PC-3 (cell line): ENCODE measurements around the gene FBXO15. TPM values are rescaled to one million over a fixed set of nuclear protein-coding genes. Genes with fewer than 3 reads are reported as not detected.

Experiments used
- ATAC-seq: fragments of 200-7000 bp; cut with Tn5 transposase; 2 replicates; pipeline ENCODE4 v1.9.1; 2020; ENCODE audit warnings: mild to moderate bottlenecking, moderate library complexity
- BruUV-seq: library from RNA; stranded (reverse); fragments of 400-500 nt; replicated peaks from 2 replicates; lab custom pipeline; 2021; lab: Mats Ljungman, UMichigan
- CTCF ChIA-PET: fragments of 300-600 bp; sonication (Branson Sonifier 250); formaldehyde crosslinking; loops from one replicate; lab custom pipeline; 2022; ENCODE audit warnings: antibody characterized with exemption; lab: Charles Lee
- POLR2A ChIA-PET: fragments of 300-600 bp; sonication (Branson Sonifier 250); formaldehyde crosslinking; loops from one replicate; lab custom pipeline; 2022; ENCODE audit warnings: antibody characterized with exemption; ENCODE audit not compliant: unreplicated experiment; lab: Charles Lee
- DNase-seq: peaks from one replicate; pipeline ENCODE4 v3.0.0-alpha.2; 2015
- H2AFZ ChIP-seq: fragments of 300-600 bp; sonication (generic); 2 replicates; pipeline ENCODE4 v1.6.0; 2016; ENCODE audit warnings: antibody characterized with exemption, low read length
- H3F3A ChIP-seq: fragments of 300-600 bp; sonication (generic); one replicate; pipeline ENCODE4 v1.6.0; 2017; ENCODE audit warnings: antibody characterized with exemption, low read length, control low read depth, mild to moderate bottlenecking; ENCODE audit not compliant: unreplicated experiment
- H3K27ac ChIP-seq: fragments of 300-600 bp; sonication (generic); 2 replicates; pipeline ENCODE4 v1.5.1; 2016; ENCODE audit warnings: mild to moderate bottlenecking, low read length
- H3K27me3 ChIP-seq: fragments of 300-600 bp; sonication (generic); 2 replicates; pipeline ENCODE4 v1.6.1; 2016; ENCODE audit warnings: low read length, mixed read lengths
- H3K36me3 ChIP-seq: fragments of 300-600 bp; sonication (generic); 2 replicates; pipeline ENCODE4 v1.6.1; 2016; ENCODE audit warnings: low read depth, mixed run types, low read length, mixed read lengths
- H3K4me1 ChIP-seq: fragments of 300-600 bp; sonication (generic); 2 replicates; pipeline ENCODE4 v1.5.1; 2016; ENCODE audit warnings: low read length; ENCODE audit not compliant: insufficient read depth
- H3K4me2 ChIP-seq: fragments of 300-600 bp; sonication (generic); 2 replicates; pipeline ENCODE4 v1.6.0; 2016; ENCODE audit warnings: low read length
- H3K4me3 ChIP-seq: fragments of 300-600 bp; sonication (generic); 2 replicates; pipeline ENCODE4 v1.5.1; 2016; ENCODE audit warnings: mild to moderate bottlenecking, low read length, mixed read lengths
- H3K79me2 ChIP-seq: fragments of 300-600 bp; sonication (generic); 2 replicates; pipeline ENCODE4 v1.6.1; 2017; ENCODE audit warnings: low read length, mixed read lengths
- H3K9ac ChIP-seq: fragments of 300-600 bp; sonication (generic); 2 replicates; pipeline ENCODE4 v1.6.0; 2016; ENCODE audit warnings: mild to moderate bottlenecking, low read length
- H3K9me2 ChIP-seq: fragments of 300-600 bp; sonication (generic); replicated peaks from 2 replicates; pipeline ENCODE4 v1.6.1; 2016; ENCODE audit warnings: mixed run types, low read length, mixed read lengths
- H3K9me3 ChIP-seq: fragments of 300-600 bp; sonication (generic); 2 replicates; pipeline ENCODE4 v1.6.1; 2016; ENCODE audit warnings: low read length, mixed read lengths
- H4K20me1 ChIP-seq: fragments of 300-600 bp; sonication (generic); 2 replicates; pipeline ENCODE4 v1.6.1; 2016; ENCODE audit warnings: low read length, mixed read lengths
- EZH2 ChIP-seq: fragments of 300-600 bp; sonication (generic); IDR thresholded peaks from one replicate; pipeline ENCODE4 v1.6.1; 2017; ENCODE audit warnings: antibody characterized with exemption, mild to moderate bottlenecking, low read length; ENCODE audit not compliant: unreplicated experiment
- EZH2phosphoT487 ChIP-seq: fragments of 300-600 bp; sonication (generic); IDR thresholded peaks from 2 replicates; pipeline ENCODE4 v1.6.1; 2018; ENCODE audit warnings: mild to moderate bottlenecking, antibody characterized with exemption, low read length, borderline replicate concordance
- intact Hi-C: fragments of 100-400 bp; cut with micrococcal nuclease; formaldehyde crosslinking; loops from 2 replicates; pipeline ENCODE4 v1.9.0; 2023
- total RNA-seq: library from RNA; depleted of rRNA; stranded (reverse); fragments of >200 nt; gene quantifications from 2 replicates; pipeline ENCODE4 v1.2.3, GENCODE V29; 2014
- TF ChIP-seq, protein P1 (sequence below): fragments of 300-600 bp; sonication (generic); conservative IDR thresholded peaks from 2 replicates; pipeline ENCODE4 v1.5.1; 2017; ENCODE audit warnings: antibody characterized with exemption, low read depth, mild to moderate bottlenecking, low read length

The FBXO15 gene
- total RNA-seq, 1 experiment from 2014 or later = 0.87 TPM

DNA sequence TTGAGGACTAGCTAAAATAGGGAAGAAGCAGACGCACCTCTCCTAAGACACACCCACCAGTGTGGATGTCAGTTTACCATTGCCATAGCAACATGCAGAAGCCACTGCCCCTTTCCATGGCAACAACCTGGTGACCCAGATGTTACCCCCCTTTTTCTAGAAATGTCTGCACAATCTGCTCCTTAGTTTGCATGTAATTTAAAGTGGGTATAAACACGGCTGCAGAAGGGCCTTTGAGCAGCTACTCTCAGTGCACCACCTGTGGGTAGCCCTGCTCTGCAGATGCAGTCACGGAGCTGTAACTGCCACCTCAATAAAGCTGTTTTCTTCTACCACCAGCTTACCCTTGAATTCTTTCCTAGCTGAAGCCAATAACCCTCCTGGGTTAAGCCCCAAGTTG lies 87.1 kb downstream of the FBXO15 start:
- ChIA-PET POLR2A (no interaction called here), CTCF (no interaction called here)
- intact Hi-C loops = no loop called here
- H3K4me3 ChIP-seq = no peak overlapping the region
- no peak overlapping the region for H2AFZ ChIP-seq
- H3K9me2 ChIP-seq = no peaks in the 10 kb centered on the region
- TF ChIP-seq, protein P1, sequence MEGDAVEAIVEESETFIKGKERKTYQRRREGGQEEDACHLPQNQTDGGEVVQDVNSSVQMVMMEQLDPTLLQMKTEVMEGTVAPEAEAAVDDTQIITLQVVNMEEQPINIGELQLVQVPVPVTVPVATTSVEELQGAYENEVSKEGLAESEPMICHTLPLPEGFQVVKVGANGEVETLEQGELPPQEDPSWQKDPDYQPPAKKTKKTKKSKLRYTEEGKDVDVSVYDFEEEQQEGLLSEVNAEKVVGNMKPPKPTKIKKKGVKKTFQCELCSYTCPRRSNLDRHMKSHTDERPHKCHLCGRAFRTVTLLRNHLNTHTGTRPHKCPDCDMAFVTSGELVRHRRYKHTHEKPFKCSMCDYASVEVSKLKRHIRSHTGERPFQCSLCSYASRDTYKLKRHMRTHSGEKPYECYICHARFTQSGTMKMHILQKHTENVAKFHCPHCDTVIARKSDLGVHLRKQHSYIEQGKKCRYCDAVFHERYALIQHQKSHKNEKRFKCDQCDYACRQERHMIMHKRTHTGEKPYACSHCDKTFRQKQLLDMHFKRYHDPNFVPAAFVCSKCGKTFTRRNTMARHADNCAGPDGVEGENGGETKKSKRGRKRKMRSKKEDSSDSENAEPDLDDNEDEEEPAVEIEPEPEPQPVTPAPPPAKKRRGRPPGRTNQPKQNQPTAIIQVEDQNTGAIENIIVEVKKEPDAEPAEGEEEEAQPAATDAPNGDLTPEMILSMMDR = no peak
- TF ChIP-seq EZH2phosphoT487 (no peak), EZH2 (no peak)
- no peaks in the 10 kb centered on the region for H3K9me3 ChIP-seq
- no peaks in the 10 kb centered on the region for H3K79me2 ChIP-seq
- no peak for ATAC-seq
- H3K9ac ChIP-seq = no peak overlapping the region
- H4K20me1 ChIP-seq = no peaks in the 10 kb centered on the region
- H3K4me1 ChIP-seq = no peaks in the 10 kb centered on the region
- H3K36me3 ChIP-seq = no peaks in the 10 kb centered on the region
- H3K4me2 ChIP-seq = no peak overlapping the region
- no peaks in the 10 kb centered on the region for H3F3A ChIP-seq
- H3K27ac ChIP-seq = no peak overlapping the region
- peaks cover 43% of the 10 kb centered on the region for H3K27me3 ChIP-seq
- no TSS peak for BruUV-seq
- DNase-seq = no peak

DNA sequence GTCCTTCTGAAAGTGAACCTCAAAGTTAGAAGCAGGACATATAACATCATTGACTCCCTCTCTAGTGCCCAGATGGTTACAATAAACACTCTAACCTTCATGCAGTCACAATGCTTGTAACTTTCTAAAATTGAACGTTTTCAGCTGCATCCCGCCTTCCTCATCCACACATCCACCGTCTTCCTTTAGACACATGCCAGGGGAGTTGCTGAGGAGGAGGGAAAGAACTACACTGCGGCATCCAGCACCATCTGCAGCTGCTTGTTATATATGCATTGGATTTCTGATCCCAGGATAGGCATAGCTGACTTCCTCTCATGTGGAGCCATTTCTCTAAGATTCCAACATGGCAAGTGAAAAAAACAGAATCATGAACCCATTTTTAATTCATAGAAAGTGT lies 96.8 kb downstream of the FBXO15 start:
- TF ChIP-seq, protein P1 = no peak
- TF ChIP-seq EZH2phosphoT487 = no peak
- TF ChIP-seq EZH2 = no peak
- CTCF ChIA-PET = no interaction called here
- Histone ChIP-seq H4K20me1 (no peaks in the 10 kb centered on the region), H3K4me3 (no peak overlapping the region), H3K79me2 (no peaks in the 10 kb centered on the region), H3K36me3 (no peaks in the 10 kb centered on the region), H3K27me3 (peaks cover 35% of the 10 kb centered on the region), H3F3A (no peaks in the 10 kb centered on the region), H2AFZ (no peak overlapping the region), H3K4me1 (no peaks in the 10 kb centered on the region), H3K9me3 (no peaks in the 10 kb centered on the region), H3K9ac (no peak overlapping the region), H3K9me2 (no peaks in the 10 kb centered on the region), H3K27ac (no peak overlapping the region), H3K4me2 (no peak overlapping the region)
- no peak for DNase-seq
- intact Hi-C loops = no loop called here
- POLR2A ChIA-PET = no interaction called here
- no peak for ATAC-seq
- no TSS peak for BruUV-seq

DNA sequence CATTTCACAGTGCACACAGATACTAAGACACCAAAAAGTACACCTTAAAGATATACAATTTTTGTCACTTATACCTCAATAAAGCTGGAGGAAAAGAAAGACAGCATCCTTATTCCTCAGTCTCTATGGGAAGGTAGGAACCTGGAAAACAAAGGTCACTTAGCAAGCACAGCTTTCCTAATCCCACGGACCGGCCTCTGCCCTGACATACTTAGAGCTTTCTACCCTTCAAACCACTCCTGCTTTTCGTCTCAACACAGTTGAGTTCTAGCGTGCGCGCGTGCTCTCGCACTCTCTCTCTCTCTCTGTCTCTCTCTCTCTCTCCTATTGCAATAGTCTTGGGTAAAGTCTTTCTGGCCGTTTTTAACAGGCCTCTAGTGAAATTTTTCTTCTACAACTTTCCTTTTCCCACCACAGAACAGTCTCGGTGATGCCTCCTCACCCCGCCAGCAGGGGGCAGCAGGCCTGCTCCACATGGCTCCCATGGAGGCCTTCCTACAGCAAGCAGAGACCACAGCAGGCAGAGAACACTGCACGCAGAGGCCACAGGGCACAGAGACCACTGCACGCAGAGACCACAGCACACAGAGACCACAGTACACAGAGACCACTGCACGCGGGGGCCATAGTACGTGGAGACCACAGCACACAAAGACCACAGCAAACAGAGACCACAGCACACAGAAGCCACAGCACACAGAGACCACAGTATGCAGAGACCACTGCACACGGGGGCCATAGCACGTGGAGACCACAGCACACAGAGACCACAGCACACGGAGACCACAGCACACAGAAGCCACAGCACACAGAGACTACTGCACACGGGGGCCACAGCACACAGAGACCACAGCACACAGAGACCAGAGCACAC lies 106.9 kb downstream of the FBXO15 start:
- ChIA-PET POLR2A (no interaction called here), CTCF (no interaction called here)
- H3K4me1 ChIP-seq = no peaks in the 10 kb centered on the region
- H2AFZ ChIP-seq = 0 out of 2 replicates have a peak overlapping the region, but pooled peaks have one; percentile 11
- H3K79me2 ChIP-seq = no peaks in the 10 kb centered on the region
- no peaks in the 10 kb centered on the region for H3K27me3 ChIP-seq
- no peaks in the 10 kb centered on the region for H3K36me3 ChIP-seq
- H3K4me3 ChIP-seq = no peak overlapping the region
- no peaks in the 10 kb centered on the region for H4K20me1 ChIP-seq
- H3K9me3 ChIP-seq = no peaks in the 10 kb centered on the region
- no peaks in the 10 kb centered on the region for H3K9me2 ChIP-seq
- BruUV-seq = no TSS peak
- H3K9ac ChIP-seq = no peak overlapping the region
- ATAC-seq (peak; percentile 83), DNase-seq (peak; percentile 52)
- intact Hi-C loops = loop anchor here (1.0 kb wide), 1 partner anchor 77 kb away; no protein-coding TSS in a partner anchor
- no peaks in the 10 kb centered on the region for H3F3A ChIP-seq
- no peak overlapping the region for H3K27ac ChIP-seq
- no peak overlapping the region for H3K4me2 ChIP-seq
- TF ChIP-seq, protein P1 = peak; percentile 81
- no peak for TF ChIP-seq EZH2
- TF ChIP-seq EZH2phosphoT487 = no peak
